Mucosa of stomach (tissue), 1 donor: ENCODE data around the gene PHACTR1.
"Not testable (repeated sequence)": the region's sequence is repeated elsewhere in the genome, so short reads cannot be mapped to it uniquely, and the experiment has no call there.

Experiments used
- H3K27me3 ChIP-seq: one replicate; pipeline ENCODE4 v1.7.0; 2013; ENCODE audit warnings: mild to moderate bottlenecking, low read length; ENCODE audit not compliant: control insufficient read depth, insufficient read depth
- H3K36me3 ChIP-seq: one replicate; pipeline ENCODE4 v1.7.0; 2013; ENCODE audit warnings: low read length; ENCODE audit not compliant: control insufficient read depth, insufficient read depth
- H3K4me1 ChIP-seq: one replicate; pipeline ENCODE4 v1.7.0; 2013; ENCODE audit warnings: mild to moderate bottlenecking, low read length; ENCODE audit not compliant: control insufficient read depth, insufficient read depth
- H3K4me3 ChIP-seq: one replicate; pipeline ENCODE4 v1.7.0; 2013; ENCODE audit warnings: low read length
- H3K9ac ChIP-seq: one replicate; pipeline ENCODE4 v1.7.0; 2013; ENCODE audit warnings: mild to moderate bottlenecking, low read length, moderate library complexity
- H3K9me3 ChIP-seq: one replicate; pipeline ENCODE4 v1.7.0; 2013; ENCODE audit warnings: mild to moderate bottlenecking, low read length, moderate library complexity; ENCODE audit not compliant: control insufficient read depth
- donor health status: Pancreatic carcinoma.

PHACTR1 gene

DNA sequence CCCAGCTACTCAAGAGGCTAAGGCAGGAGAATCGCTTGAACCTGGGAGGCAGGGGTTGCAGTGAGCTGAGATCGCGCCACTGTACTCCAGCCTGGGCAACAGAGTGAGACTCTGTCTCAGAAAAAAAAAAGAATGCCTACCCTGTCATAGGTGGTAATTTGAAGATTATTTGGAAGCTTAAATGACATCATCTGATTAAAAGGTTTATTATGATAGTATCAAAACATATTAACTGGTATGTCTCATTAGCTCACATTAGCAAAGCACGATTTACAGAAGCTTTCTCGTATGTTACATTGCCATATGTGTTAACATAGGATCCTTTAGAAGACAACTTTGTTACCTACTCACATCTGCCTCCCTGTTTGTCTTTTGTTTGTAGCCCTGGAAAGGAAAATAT, 443.3 kb downstream of the PHACTR1 start:
- H3K9me3 ChIP-seq, H3K4me1 ChIP-seq, H3K27me3 ChIP-seq, H3K4me3 ChIP-seq, H3K9ac ChIP-seq, H3K36me3 ChIP-seq: not testable (repeated sequence)

- H3K36me3 ChIP-seq = no peaks in the 10 kb centered on the region
- no peaks in the 10 kb centered on the region for H3K4me1 ChIP-seq
- H3K9ac ChIP-seq = no peak overlapping the region
- no peak overlapping the region for H3K4me3 ChIP-seq
- no peaks in the 10 kb centered on the region for H3K9me3 ChIP-seq
- no peaks in the 10 kb centered on the region for H3K27me3 ChIP-seq
These were observed 446.8 kb downstream of the PHACTR1 start for GRCh38 chr6:13163161-13163944.

DNA sequence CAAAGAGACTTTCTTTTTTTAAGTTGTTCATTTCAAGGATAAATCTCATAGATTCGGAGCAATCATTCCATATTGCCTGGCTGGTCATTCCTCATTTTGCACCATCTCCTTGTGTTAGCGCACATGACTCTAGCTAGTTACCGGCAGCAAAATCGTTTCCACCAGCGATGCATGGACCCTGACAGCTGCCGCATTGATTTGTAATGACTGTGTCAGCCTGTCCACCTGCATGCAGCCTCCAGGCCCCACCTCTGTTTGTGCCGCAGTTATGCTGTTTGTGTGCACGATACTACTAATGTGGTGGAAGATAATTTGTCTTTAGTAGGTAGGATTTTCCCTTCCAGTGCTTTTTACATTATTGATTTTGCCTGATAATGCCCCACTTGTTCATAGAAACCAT, 447.7 kb downstream of the PHACTR1 start:
- Histone ChIP-seq H3K9me3 (no peaks in the 10 kb centered on the region), H3K9ac (no peak overlapping the region), H3K4me1 (no peaks in the 10 kb centered on the region), H3K36me3 (no peaks in the 10 kb centered on the region), H3K4me3 (no peak overlapping the region), H3K27me3 (no peaks in the 10 kb centered on the region)

GRCh38 chr6:13165502-13166172, 449.1 kb downstream of the PHACTR1 start:
- no peaks in the 10 kb centered on the region for H3K4me1 ChIP-seq
- H3K9ac ChIP-seq = no peak overlapping the region
- H3K4me3 ChIP-seq = no peak overlapping the region
- H3K36me3 ChIP-seq = no peaks in the 10 kb centered on the region
- no peaks in the 10 kb centered on the region for H3K9me3 ChIP-seq
- H3K27me3 ChIP-seq = no peaks in the 10 kb centered on the region

DNA sequence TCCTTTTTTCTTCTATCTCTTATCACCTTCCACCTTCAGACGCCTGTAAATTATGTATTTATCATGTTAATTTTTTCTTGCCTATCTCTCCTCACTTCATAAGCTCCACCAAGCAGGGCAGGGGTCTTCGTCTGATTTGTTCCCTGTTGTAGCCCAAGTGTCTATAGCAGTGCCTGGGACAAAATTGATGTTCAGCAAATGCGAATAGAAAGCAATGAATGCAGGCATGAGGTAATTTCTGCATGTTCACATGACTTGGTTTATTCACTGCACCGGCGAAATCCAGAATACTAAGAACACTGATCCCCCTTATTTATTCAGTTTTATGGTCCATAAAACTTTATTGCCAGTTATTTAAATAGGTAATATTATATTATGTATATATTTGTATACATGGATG, 449.7 kb downstream of the PHACTR1 start:
- H3K27me3 ChIP-seq = no peaks in the 10 kb centered on the region
- H3K9me3 ChIP-seq = no peaks in the 10 kb centered on the region
- no peaks in the 10 kb centered on the region for H3K4me1 ChIP-seq
- H3K9ac ChIP-seq = no peak overlapping the region
- no peak overlapping the region for H3K4me3 ChIP-seq
- H3K36me3 ChIP-seq = no peaks in the 10 kb centered on the region

DNA sequence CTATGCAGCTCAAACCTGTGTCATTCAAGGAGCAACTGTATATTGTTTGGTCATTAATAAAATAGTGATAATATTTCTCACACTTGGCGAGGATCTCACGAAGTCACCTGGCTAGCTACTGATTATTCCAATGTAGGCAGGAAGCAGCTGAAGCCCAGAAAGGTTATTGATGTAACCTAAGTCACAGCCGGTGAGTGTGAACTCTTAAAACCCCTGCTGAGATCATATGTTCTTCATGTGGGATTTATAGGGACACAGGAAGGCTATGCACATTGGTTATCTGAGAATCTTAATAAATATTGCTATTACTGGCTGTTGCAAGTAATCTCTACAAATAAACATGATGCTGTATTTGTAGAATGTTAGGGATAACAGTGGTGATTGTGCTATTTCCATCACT, 450.3 kb downstream of the PHACTR1 start:
- no peak overlapping the region for H3K9ac ChIP-seq
- H3K27me3 ChIP-seq = no peaks in the 10 kb centered on the region
- no peak overlapping the region for H3K4me3 ChIP-seq

DNA sequence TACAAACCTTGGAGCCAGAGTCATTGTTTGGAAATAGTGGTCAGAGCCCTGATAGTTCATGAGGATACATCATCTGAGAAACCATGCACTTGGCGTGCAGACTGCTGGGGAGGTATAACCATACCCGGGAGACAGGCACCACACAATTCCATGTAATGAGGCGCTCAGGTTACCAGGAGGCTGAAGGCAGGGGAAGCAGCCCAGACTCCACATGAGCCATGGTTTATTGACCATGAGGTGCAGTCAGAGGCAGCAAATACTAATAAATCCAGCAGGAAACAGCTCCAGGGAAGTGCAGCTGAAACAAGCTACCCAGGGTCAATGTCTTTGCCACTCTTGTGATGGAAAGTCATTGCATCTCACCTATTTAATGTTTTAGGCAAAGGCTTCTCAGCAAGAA, 455.7 kb downstream of the PHACTR1 start:
- H3K4me3 ChIP-seq = no peak overlapping the region
- no peaks in the 10 kb centered on the region for H3K4me1 ChIP-seq
- no peaks in the 10 kb centered on the region for H3K27me3 ChIP-seq
- no peak overlapping the region for H3K9ac ChIP-seq
- H3K36me3 ChIP-seq = no peaks in the 10 kb centered on the region
- no peaks in the 10 kb centered on the region for H3K9me3 ChIP-seq

More for the DNA sequence above, 450.3 kb downstream of the PHACTR1 start:
- no peaks in the 10 kb centered on the region for H3K36me3 ChIP-seq
- no peaks in the 10 kb centered on the region for H3K9me3 ChIP-seq
- H3K4me1 ChIP-seq = no peaks in the 10 kb centered on the region

DNA sequence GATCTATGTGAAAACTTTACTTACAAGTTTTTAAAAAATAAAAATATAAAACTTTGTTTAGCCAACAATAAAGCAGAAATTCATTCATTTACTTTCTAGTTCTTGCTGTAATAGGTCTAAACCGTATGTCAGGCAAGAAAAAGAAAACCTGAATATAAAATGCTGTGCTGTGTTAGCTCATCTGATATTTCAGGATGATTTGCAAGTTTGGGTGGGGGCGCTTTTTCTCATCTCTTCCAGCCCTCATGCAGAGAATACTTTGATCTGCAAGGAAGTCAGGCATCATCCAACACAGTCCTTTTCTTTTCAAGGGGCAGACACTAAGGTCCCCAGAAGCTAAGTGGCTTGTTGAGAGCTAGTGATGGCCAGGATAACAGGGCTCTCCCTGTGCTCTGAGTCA, 458.5 kb downstream of the PHACTR1 start:
- H3K27me3 ChIP-seq = no peaks in the 10 kb centered on the region
- H3K4me1 ChIP-seq = no peaks in the 10 kb centered on the region
- H3K9me3 ChIP-seq = no peaks in the 10 kb centered on the region
- no peaks in the 10 kb centered on the region for H3K36me3 ChIP-seq
- no peak overlapping the region for H3K4me3 ChIP-seq
- H3K9ac ChIP-seq = no peak overlapping the region

- H3K4me3 ChIP-seq = no peak overlapping the region
- H3K4me1 ChIP-seq = peaks cover under 1% of the 10 kb centered on the region
- H3K27me3 ChIP-seq = no peaks in the 10 kb centered on the region
- no peaks in the 10 kb centered on the region for H3K9me3 ChIP-seq
- H3K9ac ChIP-seq = no peak overlapping the region
- no peaks in the 10 kb centered on the region for H3K36me3 ChIP-seq
These were observed 459.2 kb downstream of the PHACTR1 start for GRCh38 chr6:13175759-13176158.

DNA sequence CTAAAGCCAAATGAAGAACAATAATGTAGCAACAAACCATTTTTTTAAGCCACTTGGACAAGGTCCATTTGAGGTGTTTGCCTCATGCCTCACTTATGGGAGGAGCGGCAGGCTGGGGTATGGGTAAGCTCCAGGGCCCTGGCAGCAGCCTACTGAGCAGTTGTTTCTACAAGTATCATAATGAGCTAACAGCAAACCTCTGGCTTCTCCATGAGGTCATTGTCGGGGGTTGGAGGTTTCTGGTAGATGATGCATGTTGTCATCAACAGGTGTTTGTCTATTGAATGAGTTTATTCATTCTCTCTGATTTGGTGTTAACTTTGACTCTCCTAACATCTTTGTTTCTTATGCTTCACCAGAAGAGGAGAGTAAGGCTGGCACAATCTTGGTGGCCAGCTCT, 461.1 kb downstream of the PHACTR1 start:
- Histone ChIP-seq H3K4me3 (no peak overlapping the region), H3K9me3 (no peaks in the 10 kb centered on the region), H3K9ac (no peak overlapping the region), H3K27me3 (no peaks in the 10 kb centered on the region), H3K4me1 (peaks cover 9% of the 10 kb centered on the region), H3K36me3 (no peaks in the 10 kb centered on the region)

DNA sequence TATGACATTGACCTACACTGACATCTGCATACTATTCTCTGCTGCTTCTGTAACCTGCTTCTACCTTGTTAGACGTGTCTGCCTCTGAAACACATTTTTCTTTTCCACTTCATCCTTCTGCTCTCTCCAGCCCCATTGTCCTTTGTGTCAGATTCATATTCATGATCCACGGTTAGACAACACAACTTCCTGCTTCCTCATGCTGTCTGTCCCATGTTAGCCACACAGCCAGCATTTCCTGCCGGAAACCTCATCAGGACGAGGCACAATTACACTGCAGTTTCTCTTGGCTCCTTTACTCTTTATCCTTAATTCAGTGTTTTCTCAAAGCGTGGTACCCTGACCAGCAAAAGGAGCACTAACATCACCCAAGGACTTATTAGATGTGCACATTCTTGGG, 461.5 kb downstream of the PHACTR1 start:
- H3K36me3 ChIP-seq = no peaks in the 10 kb centered on the region
- no peaks in the 10 kb centered on the region for H3K9me3 ChIP-seq
- H3K4me1 ChIP-seq = peaks cover 9% of the 10 kb centered on the region
- no peaks in the 10 kb centered on the region for H3K27me3 ChIP-seq
- no peak overlapping the region for H3K9ac ChIP-seq
- no peak overlapping the region for H3K4me3 ChIP-seq

GRCh38 chr6:13180538-13180937, 464.0 kb downstream of the PHACTR1 start:
- H3K27me3 ChIP-seq = no peaks in the 10 kb centered on the region
- no peak overlapping the region for H3K9ac ChIP-seq
- H3K4me3 ChIP-seq = no peak overlapping the region
- peaks cover 18% of the 10 kb centered on the region for H3K4me1 ChIP-seq
- H3K36me3 ChIP-seq = no peaks in the 10 kb centered on the region
- no peaks in the 10 kb centered on the region for H3K9me3 ChIP-seq
